Progenitor cell of endocrine pancreas (in vitro differentiated cells): Measurements from ENCODE around the gene TOMM22. TPM values are rescaled to one million over a fixed set of nuclear protein-coding genes. Genes with fewer than 3 reads are reported as not detected.

Source experiments
- DNase-seq: peaks from one replicate; pipeline ENCODE4 v3.0.0; 2021; ENCODE audit warnings: low spot score; ENCODE audit not compliant: unreplicated experiment
- H3K27ac Mint-ChIP-seq: 2 replicates; pipeline ENCODE4 v1.8.0; 2021; ENCODE audit warnings: mild to moderate bottlenecking, moderate library complexity, mixed read lengths
- H3K27me3 Mint-ChIP-seq: 2 replicates; pipeline ENCODE4 v1.8.0; 2021; ENCODE audit warnings: mixed read lengths
- H3K36me3 Mint-ChIP-seq: 2 replicates; pipeline ENCODE4 v1.8.0; 2022; ENCODE audit warnings: mixed read lengths; ENCODE audit not compliant: insufficient read depth
- H3K4me1 Mint-ChIP-seq: 2 replicates; pipeline ENCODE4 v1.8.0; 2021; ENCODE audit warnings: low read depth, mixed read lengths
- H3K4me3 Mint-ChIP-seq: 2 replicates; pipeline ENCODE4 v1.8.0; 2021; ENCODE audit warnings: low read depth, mild to moderate bottlenecking, moderate library complexity, mixed read lengths
- H3K9me3 Mint-ChIP-seq: 2 replicates; pipeline ENCODE4 v1.8.0; 2021; ENCODE audit warnings: low read depth, mixed read lengths
- total RNA-seq: library from RNA; stranded (reverse); gene quantifications from 2 replicates; pipeline ENCODE4 v1.2.1, GENCODE V29; 2021
- TF ChIP-seq, protein P1 (sequence below): fragments of 200-600 bp; sonication (generic); IDR thresholded peaks from one replicate; pipeline ENCODE4 v1.5.0; 2021; ENCODE audit warnings: antibody characterized with exemption, mild to moderate bottlenecking; ENCODE audit not compliant: unreplicated experiment

Gene TOMM22
- total RNA-seq, 1 donor from 2014 or later, result 68.7 TPM

- Mint-ChIP-seq H3K9me3 (no peaks in the 10 kb centered on the region), H3K27ac (peak overlapping the region; percentile 97), H3K36me3 (peaks cover 4% of the 10 kb centered on the region), H3K27me3 (no peaks in the 10 kb centered on the region), H3K4me3 (peak overlapping the region; percentile 92), H3K4me1 (peaks cover 42% of the 10 kb centered on the region)
- TF ChIP-seq, protein P1, sequence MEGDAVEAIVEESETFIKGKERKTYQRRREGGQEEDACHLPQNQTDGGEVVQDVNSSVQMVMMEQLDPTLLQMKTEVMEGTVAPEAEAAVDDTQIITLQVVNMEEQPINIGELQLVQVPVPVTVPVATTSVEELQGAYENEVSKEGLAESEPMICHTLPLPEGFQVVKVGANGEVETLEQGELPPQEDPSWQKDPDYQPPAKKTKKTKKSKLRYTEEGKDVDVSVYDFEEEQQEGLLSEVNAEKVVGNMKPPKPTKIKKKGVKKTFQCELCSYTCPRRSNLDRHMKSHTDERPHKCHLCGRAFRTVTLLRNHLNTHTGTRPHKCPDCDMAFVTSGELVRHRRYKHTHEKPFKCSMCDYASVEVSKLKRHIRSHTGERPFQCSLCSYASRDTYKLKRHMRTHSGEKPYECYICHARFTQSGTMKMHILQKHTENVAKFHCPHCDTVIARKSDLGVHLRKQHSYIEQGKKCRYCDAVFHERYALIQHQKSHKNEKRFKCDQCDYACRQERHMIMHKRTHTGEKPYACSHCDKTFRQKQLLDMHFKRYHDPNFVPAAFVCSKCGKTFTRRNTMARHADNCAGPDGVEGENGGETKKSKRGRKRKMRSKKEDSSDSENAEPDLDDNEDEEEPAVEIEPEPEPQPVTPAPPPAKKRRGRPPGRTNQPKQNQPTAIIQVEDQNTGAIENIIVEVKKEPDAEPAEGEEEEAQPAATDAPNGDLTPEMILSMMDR, result no peak
- DNase-seq, result no peak
Observed at GRCh38 chr22:38699784-38700183, 18.0 kb downstream of the TOMM22 start.

GRCh38 chr22:38700270-38700788 is 18.6 kb downstream of the TOMM22 start:
- TF ChIP-seq, protein P1, result no peak
- no peak for DNase-seq
- H3K9me3 Mint-ChIP-seq, result no peaks in the 10 kb centered on the region
- H3K4me1 Mint-ChIP-seq, result peaks cover 44% of the 10 kb centered on the region
- H3K36me3 Mint-ChIP-seq, result peaks cover 2% of the 10 kb centered on the region
- no peaks in the 10 kb centered on the region for H3K27me3 Mint-ChIP-seq
- H3K4me3 Mint-ChIP-seq, result peak overlapping the region; percentile 92
- peak overlapping the region; percentile 97 for H3K27ac Mint-ChIP-seq

DNA sequence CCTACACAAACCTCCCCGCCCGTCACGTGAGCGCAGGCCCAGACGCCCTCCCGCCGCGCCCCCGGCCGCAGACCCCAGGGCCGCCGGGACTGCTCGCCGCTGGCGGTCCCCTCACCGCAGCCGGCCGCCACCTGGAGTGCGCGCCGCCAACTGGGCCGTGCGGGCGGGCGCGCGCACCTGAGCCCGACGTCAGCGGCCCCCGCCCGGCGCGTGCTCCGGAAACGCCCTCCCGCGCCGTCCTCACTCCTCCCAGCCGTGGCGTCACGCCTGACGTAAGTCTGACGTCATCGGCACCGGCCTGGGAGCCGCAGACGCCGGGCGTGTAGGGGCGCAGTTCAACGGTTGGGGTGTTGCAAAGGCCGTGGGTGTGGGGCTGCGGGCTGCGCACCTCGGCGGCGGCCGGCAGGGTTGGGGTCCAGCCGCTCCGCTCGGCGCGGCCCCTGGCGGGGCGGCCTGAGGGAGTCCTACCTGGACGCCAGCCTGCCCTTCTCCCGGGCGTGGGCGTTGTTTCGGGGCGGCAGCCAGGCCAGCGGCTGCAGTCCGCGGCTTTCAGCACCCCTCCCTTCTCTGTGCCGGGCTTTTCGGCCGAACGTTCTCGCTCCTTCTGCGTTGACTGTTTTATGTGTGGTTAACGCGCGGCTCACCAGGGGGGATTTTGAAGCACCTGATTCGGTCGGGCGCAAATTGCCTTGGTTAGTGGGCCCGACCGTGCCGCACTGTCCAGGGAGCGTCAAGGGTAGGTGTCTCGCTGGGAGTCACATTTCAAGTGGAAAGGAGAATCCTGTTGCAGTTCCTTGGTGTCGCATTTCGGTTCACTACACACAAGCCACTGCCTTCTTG is 19.3 kb downstream of the TOMM22 start, which contains the start of gene JOSD1:
Gene JOSD1 (minus strand): TSS at position 155 of the 840 bp plus-strand sequence. CDS start 956 bp downstream, outside the sequence.
- Mint-ChIP-seq H3K9me3 (no peaks in the 10 kb centered on the region), H3K4me1 (peaks cover 44% of the 10 kb centered on the region), H3K4me3 (peak within 1 kb of the TSS; percentile 92), H3K27ac (peak within 1 kb of the TSS; percentile 100), H3K27me3 (no peaks in the 10 kb centered on the region), H3K36me3 (peaks cover 2% of the 10 kb centered on the region)
- TF ChIP-seq, protein P1, result peak; percentile 12
- peak; percentile 94 for DNase-seq

GRCh38 chr22:38704654-38705234 is 23.0 kb downstream of the TOMM22 start:
- Mint-ChIP-seq H3K27ac (peak overlapping the region; percentile 99), H3K4me1 (peaks cover 31% of the 10 kb centered on the region), H3K36me3 (no peaks in the 10 kb centered on the region), H3K27me3 (no peaks in the 10 kb centered on the region), H3K9me3 (no peaks in the 10 kb centered on the region), H3K4me3 (peak overlapping the region; percentile 87)
- no peak for DNase-seq
- TF ChIP-seq, protein P1, result no peak
